Transverse colon (tissue), 4 donors: ENCODE measurements around the gene OR51L1.

Experiments
- CTCF ChIP-seq, 5 experiments: fragments of 200-600 bp in 3 of 5; fragments of 450-650 bp in 2 of 5; sonication (generic) in 3 of 5; IDR thresholded peaks; 1 replicate in 2 of 5; 2 replicates in 3 of 5; pipeline ENCODE4 v1.5.1; 2016 to 2017; ENCODE audit warnings: antibody characterized with exemption in 5 of 5, inconsistent platforms in 3 of 5, mild to moderate bottlenecking in 2 of 5, moderate library complexity in 1 of 5
- POLR2AphosphoS5 ChIP-seq, 3 donors: sonication (generic); formaldehyde crosslinking; IDR thresholded peaks; one replicate each; pipeline ENCODE4 v1.6.1; 2016; ENCODE audit warnings: antibody characterized with exemption in 3 of 3

GRCh38 chr11:5007561-5007960 lies 12.9 kb downstream of the OR51L1 start:
- TF ChIP-seq CTCF (IDR thresholded peaks at IDR 0.05) (no peak), POLR2AphosphoS5 (IDR thresholded peaks at IDR 0.05) (no peak)
